Immature natural killer cell (primary cell): ENCODE measurements around the gene BCL2A1. TPM values are rescaled to one million over a fixed set of nuclear protein-coding genes. Genes with fewer than 3 reads are reported as not detected.
A peak's percentile ranks its signal among the peaks of the same experiment; 100 is the strongest.
"Not testable (repeated sequence)": the region's sequence is repeated elsewhere in the genome, so short reads cannot be mapped to it uniquely, and the experiment has no call there.

ENCODE experiments used
- DNase-seq, 3 donors: peaks; one replicate each; pipeline ENCODE4 v3.0.0; 2022; ENCODE audit warnings: mixed read lengths in 1 of 3
- H3K27ac Mint-ChIP-seq, 6 donors: one replicate each; pipeline ENCODE4 v1.8.0; 2020; ENCODE audit warnings: mixed read lengths in 6 of 6, mild to moderate bottlenecking in 5 of 6, inconsistent platforms in 4 of 6, moderate library complexity in 3 of 6
- H3K27me3 Mint-ChIP-seq, 3 donors: one replicate each; pipeline ENCODE4 v1.8.0; 2020 to 2021; ENCODE audit warnings: low read depth in 3 of 3, mild to moderate bottlenecking in 3 of 3, mixed read lengths in 3 of 3, moderate library complexity in 3 of 3, inconsistent platforms in 1 of 3
- H3K36me3 Mint-ChIP-seq, 3 donors: one replicate each; pipeline ENCODE4 v1.8.0; 2020; ENCODE audit warnings: mixed read lengths in 3 of 3, inconsistent platforms in 2 of 3, mild to moderate bottlenecking in 2 of 3
- H3K4me1 Mint-ChIP-seq, 2 donors: one replicate each; pipeline ENCODE4 v1.8.0; 2020; ENCODE audit warnings: inconsistent platforms in 2 of 2, mild to moderate bottlenecking in 2 of 2, mixed read lengths in 2 of 2, moderate library complexity in 1 of 2
- H3K4me3 Mint-ChIP-seq, 5 donors: one replicate each; pipeline ENCODE4 v1.8.0; 2020; ENCODE audit warnings: mild to moderate bottlenecking in 5 of 5, mixed read lengths in 5 of 5, inconsistent platforms in 3 of 5, moderate library complexity in 3 of 5
- H3K9me3 Mint-ChIP-seq, 6 donors: one replicate each; pipeline ENCODE4 v1.8.0; 2020; ENCODE audit warnings: mild to moderate bottlenecking in 6 of 6, mixed read lengths in 6 of 6, inconsistent platforms in 4 of 6, moderate library complexity in 3 of 6
- polyA plus RNA-seq, 3 donors: library from polyadenylated mRNA; unstranded; fragments of 300-500 nt; fragmentation: Illumina TruSeq; gene quantifications; one replicate each; pipeline ENCODE4 v1.2.3, GENCODE V29; 2021

The BCL2A1 gene
- polyA plus RNA-seq, 3 donors from 2014 or later: 11.2 to 16.1 (median 12.2) TPM

DNA sequence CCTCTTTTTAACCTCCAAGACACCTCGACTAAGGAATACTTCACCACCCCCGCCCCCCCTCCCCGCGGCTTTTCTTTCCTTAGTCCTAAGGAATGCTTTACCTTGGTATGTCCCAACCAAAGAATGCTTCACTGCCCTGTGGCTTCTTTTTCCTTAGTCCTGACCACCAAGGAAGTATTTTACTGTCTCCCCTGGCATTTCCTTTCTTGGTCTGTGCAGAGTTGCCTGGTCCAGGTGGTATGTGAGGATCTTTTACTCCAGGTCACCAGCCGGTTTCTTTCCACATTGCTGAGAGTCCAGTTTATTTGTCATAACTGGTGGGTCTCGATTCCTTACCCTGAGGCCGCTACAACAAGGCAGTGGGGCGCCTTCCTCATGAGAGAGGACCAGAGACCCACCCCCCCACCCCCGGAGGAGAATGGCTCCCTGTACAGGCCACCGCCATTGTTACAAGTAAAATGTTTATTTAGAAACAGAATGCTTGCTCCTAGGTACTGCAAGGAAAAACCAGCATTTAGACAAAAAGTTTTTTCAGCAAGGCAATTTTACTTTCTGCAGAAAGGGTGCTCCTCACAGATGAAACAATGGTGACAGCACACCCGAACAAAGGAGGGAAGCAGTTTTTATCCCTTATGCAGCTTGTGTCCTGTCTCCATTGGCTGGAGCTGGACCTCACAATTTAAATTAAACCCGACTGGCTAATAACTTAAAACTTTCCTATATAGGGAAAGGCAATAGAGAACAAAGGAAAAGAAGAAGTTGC lies 51.1 kb downstream of the BCL2A1 start:
- Mint-ChIP-seq H3K4me3 (no peak overlapping the region), H3K4me1 (peaks cover 26 to 28% of the 10 kb centered on the region in 2 donors), H3K27me3 (peaks cover 6 to 9% (median 8%) of the 10 kb centered on the region in 3 donors), H3K9me3 (peaks cover 20 to 75% (median 59%) of the 10 kb centered on the region in 6 donors), H3K36me3 (peaks cover 27 to 43% (median 32%) of the 10 kb centered on the region in 3 donors), H3K27ac (peak overlapping the region in 1 of 6 donors; percentile 13)
- DNase-seq: no peak

- peaks cover 25 to 82% (median 65%) of the 10 kb centered on the region in 6 donors for H3K9me3 Mint-ChIP-seq
- no peak overlapping the region for H3K4me3 Mint-ChIP-seq
- peaks cover 27 to 48% (median 36%) of the 10 kb centered on the region in 3 donors for H3K36me3 Mint-ChIP-seq
- peaks cover 6 to 10% (median 9%) of the 10 kb centered on the region in 3 donors for H3K27me3 Mint-ChIP-seq
- H3K4me1 Mint-ChIP-seq: peaks cover 24 to 25% of the 10 kb centered on the region in 2 donors
- peak overlapping the region in 1 of 6 donors; percentile 53 for H3K27ac Mint-ChIP-seq
- DNase-seq: no peak
Observed at GRCh38 chr15:79919090-79919748, 51.8 kb downstream of the BCL2A1 start.

DNA sequence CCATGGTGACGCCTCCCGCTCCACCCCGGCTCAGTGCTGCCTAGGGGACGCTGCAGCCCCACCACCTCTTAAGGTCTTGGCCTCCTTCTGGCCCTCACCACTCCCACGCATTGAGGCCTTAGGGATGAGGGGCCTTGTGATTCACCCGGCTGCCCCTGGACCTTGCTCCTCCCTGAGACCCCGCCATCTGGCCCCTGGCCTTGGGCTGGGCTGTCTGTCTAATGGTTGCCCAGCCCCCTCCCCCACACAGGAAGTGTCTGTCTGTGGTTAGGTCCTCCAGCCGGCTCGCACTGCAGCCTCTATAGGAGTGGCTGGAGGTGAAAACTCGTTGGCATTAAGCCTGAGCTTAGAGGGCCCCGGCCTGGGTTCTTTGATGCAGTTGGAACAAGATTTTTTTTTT lies 52.7 kb downstream of the BCL2A1 start:
- peaks cover under 1 to 4% (median 3%) of the 10 kb centered on the region in 3 donors for H3K27me3 Mint-ChIP-seq

GRCh38 chr15:79916502-79917132 lies 54.4 kb downstream of the BCL2A1 start:
- Mint-ChIP-seq H3K36me3 (peaks cover 32 to 49% (median 37%) of the 10 kb centered on the region in 3 donors), H3K9me3 (peaks cover 27 to 85% (median 64%) of the 10 kb centered on the region in 6 donors), H3K27me3 (peaks cover 0 to 3% (median 0%) of the 10 kb centered on the region in 3 donors), H3K27ac (no peak overlapping the region), H3K4me1 (peaks cover 4% of the 10 kb centered on the region in 2 donors), H3K4me3 (no peak overlapping the region)
- no peak for DNase-seq

More for the DNA sequence above, 52.7 kb downstream of the BCL2A1 start:
- peaks cover 28 to 54% (median 38%) of the 10 kb centered on the region in 3 donors for H3K36me3 Mint-ChIP-seq
- DNase-seq: no peak
- H3K4me1 Mint-ChIP-seq: peaks cover 18% of the 10 kb centered on the region in 2 donors
- peak overlapping the region in 1 of 6 donors; percentile 28 for H3K27ac Mint-ChIP-seq
- H3K9me3 Mint-ChIP-seq: peaks cover 27 to 91% (median 68%) of the 10 kb centered on the region in 6 donors
- H3K4me3 Mint-ChIP-seq: no peak overlapping the region

DNA sequence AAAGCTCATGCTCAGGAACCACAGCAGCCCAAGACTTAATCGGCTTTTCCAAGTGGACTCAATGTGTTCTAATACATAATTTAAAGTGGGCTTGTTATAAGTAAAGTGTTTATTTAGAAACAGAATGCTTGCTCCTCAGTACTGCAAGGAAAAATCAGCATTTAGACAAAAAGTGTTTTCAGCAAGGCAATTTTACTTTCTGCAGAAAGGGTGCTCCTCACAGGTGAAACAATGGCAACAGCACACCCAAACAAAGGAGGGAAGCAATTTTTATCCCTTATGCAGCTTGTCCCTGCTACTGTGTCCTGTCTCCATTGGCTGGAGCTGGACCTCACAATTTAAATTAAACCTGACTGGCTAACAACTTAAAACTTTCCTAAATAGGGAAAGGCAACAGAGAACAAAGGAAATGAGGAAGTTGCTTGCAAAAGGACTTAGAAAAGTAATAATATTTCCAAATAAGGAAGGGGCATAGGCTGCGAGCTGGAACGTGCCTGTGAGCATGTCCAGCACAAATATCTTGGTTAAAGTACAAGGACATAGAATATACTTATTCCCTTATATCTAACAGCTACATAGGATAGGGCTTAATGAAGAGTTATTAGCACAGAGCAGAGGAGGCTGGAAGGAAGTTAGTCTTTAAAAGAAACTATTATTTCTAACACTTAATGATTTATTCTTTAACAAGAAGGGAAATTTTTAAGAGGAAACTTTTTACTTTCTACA lies 55.1 kb downstream of the BCL2A1 start:
- Mint-ChIP-seq H3K36me3 (peaks cover 27 to 44% (median 32%) of the 10 kb centered on the region in 3 donors), H3K27ac (peak overlapping the region in 2 of 6 donors; percentile 12 to 61), H3K9me3 (peaks cover 23 to 79% (median 59%) of the 10 kb centered on the region in 6 donors)
- not testable (repeated sequence) for H3K27me3 Mint-ChIP-seq, DNase-seq, H3K4me1 Mint-ChIP-seq, H3K4me3 Mint-ChIP-seq

- H3K9me3 Mint-ChIP-seq: peaks cover 23 to 68% (median 50%) of the 10 kb centered on the region in 6 donors
- no peak overlapping the region for H3K27ac Mint-ChIP-seq
- no peak overlapping the region for H3K4me3 Mint-ChIP-seq
- DNase-seq: no peak
- peaks cover 24 to 43% (median 40%) of the 10 kb centered on the region in 3 donors for H3K36me3 Mint-ChIP-seq
- H3K4me1 Mint-ChIP-seq: no peaks in the 10 kb centered on the region
- H3K27me3 Mint-ChIP-seq: peaks cover 0 to 2% (median 0%) of the 10 kb centered on the region in 3 donors
Observed at GRCh38 chr15:79914728-79915127, 56.3 kb downstream of the BCL2A1 start.

Other genes with a start within 250 kb of the BCL2A1 start
- gene MTHFS, start 74.2 kb downstream of the BCL2A1 start, polyA plus RNA-seq: 10 to 100 TPM; 53.3 to 98.2 (median 70.1) TPM
- 100 to 1,000 TPM; 136 to 143 (median 136) TPM for gene ZFAND6, start 88.5 kb upstream of the BCL2A1 start, polyA plus RNA-seq
- gene FAH, start 181.8 kb upstream of the BCL2A1 start, polyA plus RNA-seq: 10 to 100 TPM in 1 of 3 donors, 1 to 10 TPM in 2; 3.9 to 13.0 (median 8.2) TPM